ENCODE results near the gene CASK. TPM values are rescaled to one million over a fixed set of nuclear protein-coding genes. Genes with fewer than 3 reads are reported as not detected.

CASK gene
- total RNA-seq, 1 donor from 2014 or later: 13.4 TPM

DNA sequence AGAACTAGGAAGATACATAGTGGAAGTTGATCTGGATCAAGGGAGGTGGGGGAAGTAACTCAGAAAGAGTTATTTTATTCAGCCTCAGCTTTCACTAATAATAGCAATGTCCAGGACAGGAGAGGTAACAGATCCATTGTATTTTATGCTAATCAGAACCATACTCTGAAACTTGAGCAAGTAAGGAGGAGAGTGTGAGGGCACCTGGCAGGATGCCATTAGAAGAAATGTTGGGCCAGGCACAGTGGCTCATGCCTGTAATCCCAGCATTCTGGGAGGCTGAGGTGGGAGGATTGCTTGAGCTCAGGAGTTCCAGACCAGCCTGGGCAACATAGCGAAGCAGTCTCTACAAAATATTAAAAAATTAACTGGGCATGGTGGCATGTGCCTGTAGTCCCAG, 218.3 kb downstream of the CASK start:
- no peak for DNase-seq
- no peaks in the 10 kb centered on the region for H3K4me1 ChIP-seq
- no peak overlapping the region for H3K4me3 ChIP-seq
- TF ChIP-seq CTCF (IDR thresholded peaks at IDR 0.05; ENCODE audit: borderline replicate concordance): no peak
- no peaks in the 10 kb centered on the region for H3K36me3 ChIP-seq
- intact Hi-C loops (cut with micrococcal nuclease): no loop called here
- H3K9me3 ChIP-seq (replicated peaks): no peaks in the 10 kb centered on the region
- H3K27me3 ChIP-seq (ENCODE audit: low read depth): no peaks in the 10 kb centered on the region
- peak overlapping the region; percentile 33 for H3K27ac ChIP-seq (replicated peaks)

DNA sequence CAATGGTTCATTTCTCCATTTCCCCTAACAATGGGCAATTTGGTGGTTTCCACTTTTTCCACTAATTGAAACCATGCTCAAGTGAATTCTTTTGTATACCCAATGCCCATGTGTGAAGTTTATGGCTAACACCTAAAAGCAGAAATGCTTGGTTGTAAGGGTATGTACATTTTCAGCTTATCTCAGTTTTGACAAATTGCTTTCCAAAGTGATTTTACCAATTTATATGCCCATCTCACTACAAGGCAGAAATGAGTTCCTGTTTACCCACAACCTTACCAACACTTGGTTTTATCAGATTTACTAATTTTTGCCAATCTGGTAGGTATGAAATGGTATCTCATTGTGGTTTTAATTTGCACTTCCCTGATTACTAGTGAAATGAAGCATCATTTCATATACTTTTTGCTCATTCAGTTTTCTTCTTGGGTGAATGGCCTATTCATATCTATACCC, 219.8 kb downstream of the CASK start:
- Histone ChIP-seq H3K4me1 (no peaks in the 10 kb centered on the region), H3K9me3 (replicated peaks) (no peaks in the 10 kb centered on the region), H3K36me3 (no peaks in the 10 kb centered on the region), H3K27me3 (ENCODE audit: low read depth) (no peaks in the 10 kb centered on the region), H3K27ac (replicated peaks) (no peak overlapping the region), H3K4me3 (no peak overlapping the region)
- no peak for DNase-seq
- intact Hi-C loops (cut with micrococcal nuclease): no loop called here
- no peak for TF ChIP-seq CTCF (IDR thresholded peaks at IDR 0.05; ENCODE audit: borderline replicate concordance)

DNA sequence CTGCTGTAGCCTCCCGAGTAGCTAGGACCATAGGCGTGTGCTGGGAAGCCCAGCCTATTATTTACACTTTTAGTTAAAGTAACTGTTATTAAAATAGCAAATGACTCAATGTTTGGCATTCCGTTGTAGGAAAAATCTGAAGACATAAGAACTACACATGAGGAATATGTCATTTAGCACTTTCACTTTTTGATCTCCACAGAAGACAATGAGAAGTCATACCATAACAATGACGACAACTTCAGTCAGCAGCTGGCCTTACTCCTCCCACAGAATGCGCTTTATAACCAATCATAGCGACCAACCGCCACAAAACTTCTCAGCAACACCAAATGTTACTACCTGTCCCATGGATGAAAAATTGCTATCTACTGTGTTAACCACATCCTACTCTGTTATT, 227.9 kb downstream of the CASK start:
- DNase-seq: no peak
- H3K4me3 ChIP-seq: no peak overlapping the region
- no peaks in the 10 kb centered on the region for H3K36me3 ChIP-seq
- H3K27me3 ChIP-seq (ENCODE audit: low read depth): no peaks in the 10 kb centered on the region
- peaks cover 6% of the 10 kb centered on the region for H3K4me1 ChIP-seq
- H3K9me3 ChIP-seq (replicated peaks): no peaks in the 10 kb centered on the region
- no peak overlapping the region for H3K27ac ChIP-seq (replicated peaks)
- TF ChIP-seq CTCF (IDR thresholded peaks at IDR 0.05; ENCODE audit: borderline replicate concordance): no peak
- intact Hi-C loops (cut with micrococcal nuclease): no loop called here

- Histone ChIP-seq H3K36me3 (no peaks in the 10 kb centered on the region), H3K4me3 (no peak overlapping the region), H3K27ac (replicated peaks) (peak overlapping the region; percentile 45), H3K27me3 (ENCODE audit: low read depth) (no peaks in the 10 kb centered on the region), H3K9me3 (replicated peaks) (no peaks in the 10 kb centered on the region), H3K4me1 (peaks cover 6% of the 10 kb centered on the region)
- no peak for TF ChIP-seq CTCF (IDR thresholded peaks at IDR 0.05; ENCODE audit: borderline replicate concordance)
- intact Hi-C loops (cut with micrococcal nuclease): no loop called here
- DNase-seq: no peak
Observed at GRCh38 chrX:41693024-41693423, 230.3 kb downstream of the CASK start.

DNA sequence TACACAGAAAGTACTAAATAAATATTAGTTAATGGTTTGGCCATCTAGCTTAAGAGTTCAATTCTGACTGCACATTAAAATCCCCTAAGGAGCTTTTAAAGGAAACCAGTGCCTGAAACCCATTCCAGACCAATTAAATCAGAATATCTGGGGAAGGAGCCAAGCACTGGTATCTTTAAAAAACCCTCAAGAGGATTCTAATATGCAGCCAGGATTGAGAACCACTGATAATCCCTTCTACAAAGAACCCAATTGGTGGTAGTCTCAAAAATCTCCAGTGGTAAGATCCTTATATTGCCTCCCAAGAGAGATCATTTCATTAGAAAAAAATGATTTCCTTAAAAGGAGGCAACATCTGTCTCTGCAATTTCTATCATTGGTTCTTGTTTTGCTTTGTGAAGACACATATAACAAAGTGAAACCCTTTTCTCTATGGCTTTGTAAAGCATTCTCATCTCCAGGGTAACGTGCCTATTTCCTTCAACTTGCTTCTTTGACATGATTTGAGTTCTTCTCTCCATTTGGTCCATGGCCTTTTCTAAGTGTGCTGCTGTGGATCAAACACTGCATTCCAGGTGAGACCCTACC, 231.1 kb downstream of the CASK start:
- intact Hi-C loops (cut with micrococcal nuclease): no loop called here
- H3K9me3 ChIP-seq (replicated peaks): no peaks in the 10 kb centered on the region
- no peak for TF ChIP-seq CTCF (IDR thresholded peaks at IDR 0.05; ENCODE audit: borderline replicate concordance)
- H3K4me1 ChIP-seq: peaks cover 6% of the 10 kb centered on the region
- H3K27me3 ChIP-seq (ENCODE audit: low read depth): no peaks in the 10 kb centered on the region
- no peak overlapping the region for H3K4me3 ChIP-seq
- H3K36me3 ChIP-seq: no peaks in the 10 kb centered on the region
- DNase-seq: no peak
- peak overlapping the region; percentile 45 for H3K27ac ChIP-seq (replicated peaks)

All from left ventricle myocardium inferior (tissue), 1 donor.